ENCODE results near the gene HIVEP1.

GRCh38 chr6:12017263-12017662 is 5.2 kb downstream of the HIVEP1 start:
- no peak for TF ChIP-seq CTCF (IDR thresholded peaks at IDR 0.05)
- no peak for TF ChIP-seq POLR2A (IDR thresholded peaks at IDR 0.05)
